GM18867 (cell line): ENCODE results near the gene DENND1C.

Experiments
- ATAC-seq: cut with Tn5 transposase; IDR thresholded peaks from one replicate; pipeline ENCODE4 v1.9.1; 2021; ENCODE audit warnings: mild to moderate bottlenecking, moderate library complexity; ENCODE audit not compliant: unreplicated experiment

Gene DENND1C

GRCh38 chr19:6479836-6480398 is 1.7 kb downstream of the DENND1C start:
- no peak for ATAC-seq

GRCh38 chr19:6478815-6479214 is 2.8 kb downstream of the DENND1C start:
- ATAC-seq = no peak

- ATAC-seq = no peak
Observed at GRCh38 chr19:6476896-6477431, 4.6 kb downstream of the DENND1C start.

- no peak for ATAC-seq
Observed at GRCh38 chr19:6476155-6476895, 5.3 kb downstream of the DENND1C start.

GRCh38 chr19:6475321-6476108 is 6.1 kb downstream of the DENND1C start:
- no peak for ATAC-seq

- ATAC-seq = no peak
Observed at GRCh38 chr19:6473647-6474046, 7.9 kb downstream of the DENND1C start.

- no peak for ATAC-seq
Observed at GRCh38 chr19:6472713-6473112, 8.9 kb downstream of the DENND1C start.

GRCh38 chr19:6471076-6471475 is 10.5 kb downstream of the DENND1C start:
- no peak for ATAC-seq

GRCh38 chr19:6470173-6470572 is 11.4 kb downstream of the DENND1C start:
- no peak for ATAC-seq

GRCh38 chr19:6467384-6467783 is 14.2 kb downstream of the DENND1C start:
- ATAC-seq = no peak

GRCh38 chr19:6466526-6467248 is 14.9 kb downstream of the DENND1C start:
- no peak for ATAC-seq

GRCh38 chr19:6465663-6466062 is 15.9 kb downstream of the DENND1C start:
- ATAC-seq = no peak

GRCh38 chr19:6465006-6465405 is 16.6 kb downstream of the DENND1C start:
- ATAC-seq = no peak

- no peak for ATAC-seq
Observed at GRCh38 chr19:6464070-6464873, 17.3 kb downstream of the DENND1C start, which contains the start of gene CRB3. Gene CRB3 (plus strand): TSS chr19:6464271. CDS start chr19:6464702, 431 bp downstream.

- ATAC-seq = peak; percentile 71
Observed at GRCh38 chr19:6460099-6460884, 21.3 kb downstream of the DENND1C start.

GRCh38 chr19:6459262-6460098 is 22.1 kb downstream of the DENND1C start, which contains the start of gene SLC25A23:
Gene SLC25A23 (minus strand): TSS chr19:6459792. CDS start chr19:6459628, 164 bp downstream.
- peak; percentile 30 for ATAC-seq

- no peak for ATAC-seq
Observed at GRCh38 chr19:6458695-6459261, 22.8 kb downstream of the DENND1C start.
